Breast epithelium (tissue), 3 donors: ENCODE results near the gene INPP5F.

Experiments used
- CTCF ChIP-seq, 3 donors: fragments of 450-650 bp; IDR thresholded peaks; one replicate each; pipeline ENCODE4 v1.5.1; 2016 to 2017; ENCODE audit warnings: antibody characterized with exemption in 3 of 3, mild to moderate bottlenecking in 3 of 3, moderate library complexity in 3 of 3
- POLR2A ChIP-seq: fragments of 450-650 bp; IDR thresholded peaks from one replicate; pipeline ENCODE4 v1.6.1; 2016; ENCODE audit warnings: antibody characterized with exemption, mild to moderate bottlenecking, moderate library complexity
- POLR2AphosphoS5 ChIP-seq, 3 donors: sonication (generic); formaldehyde crosslinking; IDR thresholded peaks; one replicate each; pipeline ENCODE4 v1.6.1; 2017; ENCODE audit warnings: antibody characterized with exemption in 3 of 3

DNA sequence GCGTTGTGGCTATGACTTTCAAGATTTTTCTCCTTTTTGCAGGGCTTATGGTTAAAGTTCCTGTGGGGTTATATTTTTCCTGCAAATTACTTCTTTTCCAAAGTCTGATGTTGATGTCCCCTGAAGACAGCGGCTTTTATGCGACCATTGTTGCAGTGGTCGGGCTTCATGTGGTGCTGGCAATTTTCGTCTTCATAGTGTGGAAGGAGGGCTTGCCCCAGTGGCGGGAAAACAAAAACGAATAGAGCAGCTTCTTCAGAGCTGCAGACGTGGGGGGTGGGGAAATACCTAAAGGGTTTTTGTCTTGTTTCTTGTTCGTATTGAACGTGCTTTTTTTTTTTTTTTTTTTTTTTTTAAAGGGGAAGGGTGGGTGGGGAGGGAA lies 93.0 kb downstream of the INPP5F start:
- TF ChIP-seq CTCF (IDR thresholded peaks at IDR 0.05) (no peak), POLR2A (no peak), POLR2AphosphoS5 (IDR thresholded peaks at IDR 0.05) (no peak)
